Naive thymus-derived CD4-positive, alpha-beta T cell (primary cell): ENCODE measurements around the gene PTGDR2. TPM values are rescaled to one million over a fixed set of nuclear protein-coding genes. Genes with fewer than 3 reads are reported as not detected.

ENCODE experiments used
- ATAC-seq: fragments of 150-1000 bp; cut with Tn5 transposase; 2 replicates; pipeline ENCODE4 v1.10.0; 2021; ENCODE audit warnings: mild to moderate bottlenecking, moderate library complexity
- CTCF ChIA-PET: fragments of 350-600 bp; sonication (Branson Sonifier 250); formaldehyde crosslinking; loops from one replicate; lab custom pipeline; 2021; ENCODE audit warnings: antibody characterized with exemption; lab: Charles Lee
- POLR2A ChIA-PET: fragments of 350-600 bp; sonication (Branson Sonifier 250); formaldehyde crosslinking; loops from one replicate; lab custom pipeline; 2021; ENCODE audit warnings: antibody characterized with exemption, inconsistent platforms; lab: Charles Lee
- DNase-seq, 9 donors: peaks; one replicate each; pipeline versions ENCODE4 v3.0.0 to v3.0.0-alpha.2; 2020 to 2022; ENCODE audit warnings: mixed read lengths in 1 of 9
- H3K27ac ChIP-seq: one replicate; pipeline ENCODE4 v1.7.0; 2013; ENCODE audit warnings: mild to moderate bottlenecking, low read depth, low read length, moderate library complexity
- H3K27me3 ChIP-seq, 2 donors: one replicate each; pipeline ENCODE4 v1.7.0; 2013; ENCODE audit warnings: low read length in 2 of 2, mild to moderate bottlenecking in 2 of 2, moderate library complexity in 2 of 2; ENCODE audit not compliant: control insufficient read depth in 2 of 2, insufficient read depth in 2 of 2
- H3K36me3 ChIP-seq, 3 experiments: 1 replicate in 2 of 3; 2 replicates in 1 of 3; pipeline ENCODE4 v1.7.0; 2013; ENCODE audit warnings: low read length in 3 of 3, mild to moderate bottlenecking in 3 of 3, moderate library complexity in 1 of 3; ENCODE audit not compliant: insufficient read depth in 3 of 3, control insufficient read depth in 2 of 3
- H3K4me1 ChIP-seq, 2 donors: one replicate each; pipeline ENCODE4 v1.7.0; 2013; ENCODE audit warnings: low read length in 2 of 2, mild to moderate bottlenecking in 2 of 2, moderate library complexity in 1 of 2; ENCODE audit not compliant: control insufficient read depth in 2 of 2, insufficient read depth in 2 of 2
- H3K4me3 ChIP-seq: 2 replicates; pipeline ENCODE4 v1.7.0; 2013; ENCODE audit warnings: mild to moderate bottlenecking, low read length
- H3K9me3 ChIP-seq, 3 experiments: 1 replicate in 2 of 3; 2 replicates in 1 of 3; pipeline ENCODE4 v1.7.0; 2013; ENCODE audit warnings: low read length in 3 of 3; ENCODE audit not compliant: control insufficient read depth in 2 of 3
- H3K27ac Mint-ChIP-seq, 9 donors: one replicate each; pipeline ENCODE4 v1.8.0; 2020 to 2022; ENCODE audit warnings: mixed read lengths in 9 of 9, mild to moderate bottlenecking in 8 of 9, moderate library complexity in 5 of 9, inconsistent platforms in 2 of 9
- H3K27me3 Mint-ChIP-seq, 5 donors: one replicate each; pipeline ENCODE4 v1.8.0; 2021 to 2022; ENCODE audit warnings: mixed read lengths in 5 of 5, mild to moderate bottlenecking in 1 of 5
- H3K36me3 Mint-ChIP-seq, 5 donors: one replicate each; pipeline ENCODE4 v1.8.0; 2020 to 2022; ENCODE audit warnings: mixed read lengths in 5 of 5, mild to moderate bottlenecking in 3 of 5, inconsistent platforms in 1 of 5
- H3K4me1 Mint-ChIP-seq, 7 donors: one replicate each; pipeline ENCODE4 v1.8.0; 2020 to 2022; ENCODE audit warnings: mixed read lengths in 7 of 7, mild to moderate bottlenecking in 3 of 7, inconsistent platforms in 1 of 7
- H3K4me3 Mint-ChIP-seq, 10 donors: one replicate each; pipeline ENCODE4 v1.8.0; 2020 to 2022; ENCODE audit warnings: mild to moderate bottlenecking in 10 of 10, mixed read lengths in 10 of 10, moderate library complexity in 6 of 10, inconsistent platforms in 2 of 10
- H3K9me3 Mint-ChIP-seq, 11 donors: one replicate each; pipeline ENCODE4 v1.8.0; 2020 to 2022; ENCODE audit warnings: mixed read lengths in 11 of 11, mild to moderate bottlenecking in 4 of 11, inconsistent platforms in 1 of 11, moderate library complexity in 1 of 11
- intact Hi-C, 2 donors: fragments of 100-400 bp; cut with micrococcal nuclease; formaldehyde crosslinking; loops; one replicate each; pipeline ENCODE4 v1.15.1; 2023
- polyA plus RNA-seq, 2 donors: library from polyadenylated mRNA; unstranded; fragments of 300-500 nt; fragmentation: Illumina TruSeq; gene quantifications; one replicate each; pipeline ENCODE4 v1.2.3, GENCODE V29; 2021
- total RNA-seq, 6 experiments: library from RNA in 5 of 6; stranded (reverse) in 5 of 6; gene quantifications; 1 replicate in 5 of 6; 2 replicates in 1 of 6; pipeline ENCODE4 v1.2.3 and lab custom pipeline; 2021 to 2026

PTGDR2 gene
- total and polyA plus RNA-seq, 7 experiments from 2014 or later: 0.08 to 4.5 (median 0.65) TPM; not detected in 2

DNA sequence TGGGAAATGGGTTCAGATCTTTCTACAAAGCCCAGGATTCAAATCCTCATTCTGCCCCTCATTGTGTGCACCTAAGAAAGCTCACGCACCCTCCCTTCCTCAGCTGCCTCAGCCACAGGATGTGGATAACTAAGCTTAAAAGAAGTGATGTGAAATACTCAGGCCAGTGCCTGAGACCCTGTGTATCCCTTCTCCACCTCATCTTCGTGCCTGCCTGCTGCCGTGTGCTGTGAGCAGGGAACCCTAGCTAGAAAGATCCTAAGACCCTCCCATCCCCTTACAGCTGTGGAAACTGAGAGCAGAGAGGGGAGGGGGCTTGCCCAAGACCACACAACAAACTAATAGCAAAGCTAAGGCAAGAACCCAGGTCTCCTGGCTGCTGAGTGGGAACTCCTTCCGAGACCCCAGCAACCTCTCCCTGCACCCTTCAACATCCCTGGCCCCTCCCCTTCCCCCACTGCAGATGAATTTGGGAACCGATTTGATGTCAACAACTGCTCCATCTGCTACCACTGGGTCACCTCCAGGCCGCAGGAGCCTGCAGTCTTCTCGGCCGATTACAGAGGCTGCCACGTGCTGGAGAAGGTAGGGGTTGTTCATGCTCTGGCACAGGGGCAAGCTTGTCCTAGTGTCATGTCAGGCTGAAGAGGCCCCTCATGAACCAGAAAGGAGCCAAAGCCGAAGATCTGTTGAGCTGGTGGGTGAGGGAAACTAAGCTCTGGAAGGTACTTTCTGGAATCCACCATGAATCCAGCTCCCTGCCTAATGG lies 13.1 kb upstream of the PTGDR2 start:
- no peak overlapping the region for H3K27ac Mint-ChIP-seq
- intact Hi-C loops: no loop called here
- POLR2A ChIA-PET: no interaction called here
- H3K9me3 Mint-ChIP-seq: no peaks in the 10 kb centered on the region
- H3K27me3 Mint-ChIP-seq: peaks cover 0 to 5% (median 0%) of the 10 kb centered on the region in 5 donors
- no peak for ATAC-seq
- CTCF ChIA-PET: no interaction called here
- Histone ChIP-seq H3K36me3 (no peaks in the 10 kb centered on the region), H3K27me3 (no peaks in the 10 kb centered on the region), H3K4me1 (peaks cover 0 to 29% of the 10 kb centered on the region in 2 donors), H3K27ac (no peak overlapping the region), H3K4me3 (no peak overlapping the region), H3K9me3 (no peaks in the 10 kb centered on the region)
- H3K4me3 Mint-ChIP-seq: no peak overlapping the region
- no peaks in the 10 kb centered on the region for H3K36me3 Mint-ChIP-seq
- no peak for DNase-seq
- H3K4me1 Mint-ChIP-seq: peaks cover 0 to 20% (median 5%) of the 10 kb centered on the region in 7 donors

DNA sequence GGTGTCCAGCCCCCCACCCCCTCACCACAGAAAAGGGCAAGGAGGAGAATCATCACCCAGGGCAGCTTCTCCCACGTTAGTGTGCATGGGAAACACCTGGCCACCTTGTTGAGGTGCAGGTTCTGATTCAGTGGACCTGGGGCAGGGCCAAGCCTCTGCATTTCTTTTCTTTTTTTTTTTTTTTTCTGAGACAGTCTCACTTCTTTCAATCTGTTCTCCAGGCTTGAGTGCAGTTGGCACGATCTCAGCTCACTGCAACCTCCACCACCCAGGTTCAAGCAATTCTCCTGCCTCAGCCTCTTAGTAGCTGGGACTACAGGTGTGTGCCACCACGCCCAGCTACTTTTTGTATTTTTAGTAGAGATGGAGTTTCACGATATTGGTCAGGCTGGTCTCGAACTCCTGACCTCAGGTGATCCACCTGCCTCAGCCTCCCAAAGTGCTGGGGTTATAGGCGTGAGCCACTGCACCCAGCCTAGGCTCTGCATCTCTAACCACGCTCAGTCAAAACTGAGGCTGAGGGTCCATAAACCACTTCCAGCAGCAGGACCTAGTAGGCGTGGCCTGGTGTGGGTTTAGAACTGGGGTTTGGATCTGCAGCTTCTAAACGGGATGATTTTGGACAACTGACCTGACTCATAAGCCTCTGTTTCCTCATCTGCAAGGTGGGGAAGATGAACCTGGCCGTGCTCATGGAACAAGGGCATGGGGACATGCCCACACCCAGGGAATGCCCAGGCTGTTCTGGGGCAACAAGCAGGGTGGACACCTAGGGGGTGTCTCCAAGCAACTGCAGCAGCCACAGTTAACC lies 12.3 kb upstream of the PTGDR2 start:
- Histone ChIP-seq H3K27me3 (no peaks in the 10 kb centered on the region), H3K36me3 (no peaks in the 10 kb centered on the region), H3K9me3 (no peaks in the 10 kb centered on the region), H3K4me1 (peaks cover 0 to 25% of the 10 kb centered on the region in 2 donors), H3K27ac (no peak overlapping the region), H3K4me3 (no peak overlapping the region)
- H3K36me3 Mint-ChIP-seq: no peaks in the 10 kb centered on the region
- H3K27ac Mint-ChIP-seq: no peak overlapping the region
- H3K9me3 Mint-ChIP-seq: no peaks in the 10 kb centered on the region
- H3K27me3 Mint-ChIP-seq: peaks cover 0 to 5% (median 0%) of the 10 kb centered on the region in 5 donors
- H3K4me1 Mint-ChIP-seq: peaks cover 0 to 18% (median 4%) of the 10 kb centered on the region in 7 donors
- CTCF ChIA-PET: no interaction called here
- POLR2A ChIA-PET: no interaction called here
- H3K4me3 Mint-ChIP-seq: no peak overlapping the region
- ATAC-seq: no peak
- intact Hi-C loops: no loop called here
- no peak for DNase-seq

DNA sequence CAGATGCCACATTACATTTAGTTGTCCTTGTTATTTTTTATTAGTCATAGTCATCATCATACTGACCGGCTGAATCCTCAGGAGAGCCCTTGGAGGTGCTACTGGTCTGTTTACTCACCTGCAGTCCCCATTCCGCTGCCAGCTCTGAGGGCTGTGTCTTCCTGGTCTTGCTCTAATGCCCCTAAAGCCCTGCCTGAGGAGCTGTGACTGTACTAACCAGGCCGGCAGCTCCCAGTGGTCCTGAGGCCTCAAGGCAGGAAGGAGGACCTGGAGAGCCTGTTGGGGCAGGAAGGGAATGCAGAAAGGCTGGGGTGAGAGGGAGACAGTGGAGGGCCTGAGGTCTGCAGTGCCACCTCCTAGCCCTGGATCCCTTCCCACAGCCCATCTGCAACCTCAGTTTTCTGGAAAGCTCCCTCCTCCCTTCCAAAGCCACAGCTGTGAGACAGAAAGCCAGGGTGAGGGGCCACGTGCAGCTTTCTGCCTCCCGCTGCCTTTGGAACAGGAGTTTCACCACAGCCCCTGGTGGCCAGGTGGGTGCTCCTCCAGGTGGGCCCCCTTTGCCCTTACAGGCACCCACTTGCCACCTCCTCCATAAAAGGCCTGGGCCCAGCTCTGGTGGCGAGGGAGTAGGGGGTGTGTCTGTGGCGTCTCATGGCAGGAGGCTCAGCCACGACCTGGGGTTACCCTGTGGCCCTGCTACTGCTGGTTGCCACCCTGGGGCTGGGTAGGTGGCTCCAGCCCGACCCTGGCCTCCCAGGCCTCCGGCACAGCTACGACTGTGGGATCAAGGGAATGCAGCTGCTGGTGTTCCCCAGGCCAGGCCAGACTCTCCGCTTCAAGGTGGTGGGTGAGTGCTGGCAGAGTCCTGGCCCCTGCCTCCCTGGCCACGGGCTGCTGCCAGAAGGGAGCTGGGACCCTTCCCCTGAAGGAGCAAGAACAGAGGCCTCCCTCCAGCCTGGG lies 11.4 kb upstream of the PTGDR2 start, which contains the start of gene ZP1:
TSS of gene ZP1 (plus strand) at position 632 of the 960 bp plus-strand sequence. CDS start at position 652, 20 bp downstream.
- Histone ChIP-seq H3K36me3 (no peaks in the 10 kb centered on the region), H3K9me3 (no peaks in the 10 kb centered on the region), H3K27me3 (no peaks in the 10 kb centered on the region), H3K27ac (no peak within 1 kb of the TSS), H3K4me1 (peaks cover 0 to 20% of the 10 kb centered on the region in 2 donors), H3K4me3 (no peak within 1 kb of the TSS)
- Mint-ChIP-seq H3K36me3 (no peaks in the 10 kb centered on the region), H3K27me3 (peaks cover 0 to 5% (median 0%) of the 10 kb centered on the region in 5 donors), H3K4me1 (peaks cover 0 to 16% (median 0%) of the 10 kb centered on the region in 7 donors), H3K27ac (peak within 1 kb of the TSS in 1 of 9 donors; percentile 31), H3K4me3 (no peak within 1 kb of the TSS), H3K9me3 (no peaks in the 10 kb centered on the region)
- ChIA-PET CTCF (no interaction called here), POLR2A (no interaction called here)
- no peak for ATAC-seq
- no peak for DNase-seq
- intact Hi-C loops: no loop called here

DNA sequence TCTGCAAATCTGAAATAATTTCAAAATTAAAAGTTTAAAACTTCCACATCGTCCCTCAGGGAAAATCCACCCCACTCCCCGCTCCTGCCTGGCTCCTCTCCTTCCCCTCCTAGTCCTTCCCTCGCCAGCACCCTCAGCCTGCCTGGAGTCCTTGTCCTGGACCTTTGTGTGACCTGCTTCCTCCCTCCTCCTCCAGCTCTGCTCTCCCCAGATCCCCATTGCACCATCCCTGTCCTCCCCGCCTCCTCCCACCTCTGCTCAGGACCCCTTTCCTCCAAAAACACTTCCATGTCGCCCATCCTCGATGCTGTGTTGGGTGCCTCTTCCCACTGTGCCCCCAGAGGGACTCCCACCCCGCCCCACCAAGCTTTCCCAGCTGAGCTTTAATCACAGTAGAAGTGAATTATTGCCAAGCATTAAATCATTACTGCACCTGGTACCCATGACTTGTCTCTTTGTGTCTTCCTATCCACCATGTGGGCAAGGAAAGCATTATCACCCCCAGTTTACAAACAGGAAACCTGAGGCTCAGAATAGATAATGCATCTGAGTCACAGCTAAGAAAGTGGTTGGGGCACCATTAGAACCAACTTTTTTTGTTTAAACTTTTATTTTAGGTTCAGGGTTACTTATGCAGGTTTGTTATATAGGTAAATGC lies 9.2 kb upstream of the PTGDR2 start:
- CTCF ChIA-PET: no interaction called here

DNA sequence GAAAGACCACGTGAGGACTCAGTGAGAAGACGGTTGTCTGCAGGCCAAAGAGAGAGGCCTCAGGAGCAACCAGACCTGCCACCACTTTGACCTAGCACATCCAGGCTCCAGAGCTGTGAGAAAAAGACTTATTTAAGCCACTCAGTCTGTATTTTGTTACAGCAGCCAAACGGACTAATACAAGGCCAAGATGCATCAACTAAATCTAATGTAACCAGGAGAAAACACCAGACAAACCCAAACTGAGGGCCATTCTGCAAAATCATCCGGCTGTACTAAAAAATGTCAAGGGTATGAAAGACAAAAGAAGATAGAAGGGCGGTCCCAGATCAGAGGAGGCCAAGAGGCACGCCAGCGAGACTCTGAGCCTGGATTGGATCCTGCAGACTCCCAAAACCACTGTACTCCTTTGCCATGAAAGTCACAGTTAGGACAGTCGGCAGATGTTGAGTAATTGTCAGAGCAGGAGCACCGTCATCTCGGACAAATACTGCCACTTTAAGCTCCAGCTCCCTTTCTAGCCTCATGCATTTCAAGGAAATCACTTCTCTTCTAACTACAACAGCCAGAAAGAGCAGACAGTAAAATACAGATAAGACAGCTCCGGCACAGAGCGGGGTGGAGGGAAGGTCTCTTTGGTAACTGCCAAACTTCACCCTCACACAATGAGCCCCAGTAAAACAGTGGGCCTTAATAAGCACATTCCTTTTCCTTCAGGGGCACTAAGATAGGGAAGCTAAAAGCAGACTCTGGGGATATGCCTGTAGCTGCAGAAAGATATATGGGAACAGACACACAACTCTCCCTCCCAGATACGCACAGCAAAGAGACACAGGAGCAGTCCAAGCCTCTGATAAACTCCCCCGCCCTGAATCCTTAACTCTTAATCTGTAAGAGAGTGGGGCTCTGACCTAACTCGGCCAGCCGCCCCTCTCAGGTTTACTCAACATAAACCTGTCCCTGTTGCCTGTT lies 8.1 kb upstream of the PTGDR2 start:
- peaks cover 4 to 5% of the 10 kb centered on the region in 2 donors for H3K4me1 ChIP-seq
- no peak overlapping the region for H3K4me3 ChIP-seq
- H3K36me3 Mint-ChIP-seq: no peaks in the 10 kb centered on the region
- DNase-seq: no peak
- intact Hi-C loops: no loop called here
- H3K36me3 ChIP-seq: no peaks in the 10 kb centered on the region
- H3K27me3 ChIP-seq: no peaks in the 10 kb centered on the region
- peaks cover 6 to 11% (median 6%) of the 10 kb centered on the region in 7 donors for H3K4me1 Mint-ChIP-seq
- ATAC-seq: no peak
- ChIA-PET POLR2A (no interaction called here), CTCF (no interaction called here)
- H3K27ac ChIP-seq: no peak overlapping the region
- H3K9me3 Mint-ChIP-seq: peaks cover 0 to 2% (median 0%) of the 10 kb centered on the region in 11 donors
- H3K9me3 ChIP-seq: no peaks in the 10 kb centered on the region
- H3K4me3 Mint-ChIP-seq: no peak overlapping the region
- H3K27me3 Mint-ChIP-seq: peaks cover 0 to 3% (median 0%) of the 10 kb centered on the region in 5 donors
- H3K27ac Mint-ChIP-seq: peak overlapping the region in 1 of 9 donors; percentile 7

More for the DNA sequence above, 9.2 kb upstream of the PTGDR2 start:
- H3K4me1 ChIP-seq: peaks cover 0 to 4% of the 10 kb centered on the region in 2 donors
- H3K36me3 ChIP-seq: no peaks in the 10 kb centered on the region
- peak; percentile 44 for ATAC-seq
- H3K9me3 ChIP-seq: no peaks in the 10 kb centered on the region
- H3K4me3 Mint-ChIP-seq: no peak overlapping the region
- no peak overlapping the region for H3K27ac ChIP-seq
- H3K9me3 Mint-ChIP-seq: no peaks in the 10 kb centered on the region
- no peak overlapping the region for H3K27ac Mint-ChIP-seq
- H3K36me3 Mint-ChIP-seq: no peaks in the 10 kb centered on the region
- intact Hi-C loops: no loop called here
- no peak overlapping the region for H3K4me3 ChIP-seq
- no peaks in the 10 kb centered on the region for H3K27me3 ChIP-seq
- H3K27me3 Mint-ChIP-seq: peaks cover 0 to 5% (median 0%) of the 10 kb centered on the region in 5 donors
- POLR2A ChIA-PET: no interaction called here
- no peak for DNase-seq
- H3K4me1 Mint-ChIP-seq: peaks cover 0 to 6% (median 0%) of the 10 kb centered on the region in 7 donors
